ENCODE data around the gene F10.

GRCh38 chr13:113088691-113089020 lies 33.9 kb upstream of the F10 start:
- TF ChIP-seq, protein P1, sequence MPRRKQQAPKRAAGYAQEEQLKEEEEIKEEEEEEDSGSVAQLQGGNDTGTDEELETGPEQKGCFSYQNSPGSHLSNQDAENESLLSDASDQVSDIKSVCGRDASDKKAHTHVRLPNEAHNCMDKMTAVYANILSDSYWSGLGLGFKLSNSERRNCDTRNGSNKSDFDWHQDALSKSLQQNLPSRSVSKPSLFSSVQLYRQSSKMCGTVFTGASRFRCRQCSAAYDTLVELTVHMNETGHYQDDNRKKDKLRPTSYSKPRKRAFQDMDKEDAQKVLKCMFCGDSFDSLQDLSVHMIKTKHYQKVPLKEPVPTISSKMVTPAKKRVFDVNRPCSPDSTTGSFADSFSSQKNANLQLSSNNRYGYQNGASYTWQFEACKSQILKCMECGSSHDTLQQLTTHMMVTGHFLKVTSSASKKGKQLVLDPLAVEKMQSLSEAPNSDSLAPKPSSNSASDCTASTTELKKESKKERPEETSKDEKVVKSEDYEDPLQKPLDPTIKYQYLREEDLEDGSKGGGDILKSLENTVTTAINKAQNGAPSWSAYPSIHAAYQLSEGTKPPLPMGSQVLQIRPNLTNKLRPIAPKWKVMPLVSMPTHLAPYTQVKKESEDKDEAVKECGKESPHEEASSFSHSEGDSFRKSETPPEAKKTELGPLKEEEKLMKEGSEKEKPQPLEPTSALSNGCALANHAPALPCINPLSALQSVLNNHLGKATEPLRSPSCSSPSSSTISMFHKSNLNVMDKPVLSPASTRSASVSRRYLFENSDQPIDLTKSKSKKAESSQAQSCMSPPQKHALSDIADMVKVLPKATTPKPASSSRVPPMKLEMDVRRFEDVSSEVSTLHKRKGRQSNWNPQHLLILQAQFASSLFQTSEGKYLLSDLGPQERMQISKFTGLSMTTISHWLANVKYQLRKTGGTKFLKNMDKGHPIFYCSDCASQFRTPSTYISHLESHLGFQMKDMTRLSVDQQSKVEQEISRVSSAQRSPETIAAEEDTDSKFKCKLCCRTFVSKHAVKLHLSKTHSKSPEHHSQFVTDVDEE (CRISPR knock-in tag; IDR thresholded peaks at IDR 0.05) = no peak
- no peak for TF ChIP-seq RARB (CRISPR knock-in tag; IDR thresholded peaks at IDR 0.05)

Measured in SK-N-SH treated with all-trans-retinoic acid at 6 μM for 48 hours (cell line).